Measurements from ENCODE around the gene LDB3.

GRCh38 chr10:86705905-86706304 is 37.6 kb downstream of the LDB3 start:
- TF ChIP-seq CTCF (IDR thresholded peaks at IDR 0.05) (no peak), POLR2A (IDR thresholded peaks at IDR 0.05) (no peak)
